Stimulated activated CD4-positive, alpha-beta T cell treated with anti-CD3 and anti-CD28 coated beads, TNF-alpha, amount 100 ng/mL, for 24 hours (primary cell): ENCODE data around the gene CCN2.

Experiments
- DNase-seq, 3 experiments: peaks; one replicate each; pipeline ENCODE4 v3.0.0-alpha.2; 2020; ENCODE audit warnings: low read depth in 3 of 3

Gene CCN2

DNA sequence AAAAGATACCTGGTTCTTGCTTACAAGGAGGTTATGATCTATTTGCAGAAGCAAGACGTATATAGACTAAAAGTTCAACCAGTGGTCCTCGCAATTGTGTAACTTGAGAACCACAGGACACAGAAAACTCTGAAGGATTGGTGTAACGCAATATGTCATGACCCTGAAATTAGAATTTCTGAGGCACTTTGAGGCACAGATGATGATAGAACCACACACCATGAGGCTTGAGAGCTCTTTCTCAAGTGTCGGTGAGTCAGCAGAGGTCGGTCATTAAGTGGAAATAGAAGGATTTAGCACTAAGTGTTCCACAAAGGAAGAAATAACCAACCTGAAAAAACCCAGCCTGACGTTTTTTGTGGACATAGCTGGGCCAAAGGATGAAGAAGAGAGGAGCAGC lies 15.3 kb upstream of the CCN2 start:
- no peak for DNase-seq

DNA sequence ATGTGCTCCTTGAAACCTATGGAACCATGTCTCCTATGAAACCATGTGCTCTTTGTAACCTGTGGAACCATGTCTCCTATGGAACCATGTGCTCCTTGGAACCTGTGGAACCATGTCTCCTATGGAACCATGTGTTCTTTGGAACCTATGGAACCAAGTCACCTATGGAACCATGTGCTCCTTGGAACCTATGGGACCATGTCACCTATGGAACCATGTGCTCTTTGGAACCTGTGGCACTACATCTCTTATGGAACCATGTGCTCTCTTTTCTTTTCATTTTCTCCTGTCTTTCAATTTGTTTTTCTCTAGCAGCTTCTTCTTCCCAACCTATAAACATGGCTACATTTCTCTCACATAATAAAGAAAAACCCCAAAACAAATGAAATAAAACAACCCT lies 11.9 kb upstream of the CCN2 start:
- no peak for DNase-seq

GRCh38 chr6:131960371-131961133 lies 9.4 kb upstream of the CCN2 start:
- DNase-seq, result no peak

DNA sequence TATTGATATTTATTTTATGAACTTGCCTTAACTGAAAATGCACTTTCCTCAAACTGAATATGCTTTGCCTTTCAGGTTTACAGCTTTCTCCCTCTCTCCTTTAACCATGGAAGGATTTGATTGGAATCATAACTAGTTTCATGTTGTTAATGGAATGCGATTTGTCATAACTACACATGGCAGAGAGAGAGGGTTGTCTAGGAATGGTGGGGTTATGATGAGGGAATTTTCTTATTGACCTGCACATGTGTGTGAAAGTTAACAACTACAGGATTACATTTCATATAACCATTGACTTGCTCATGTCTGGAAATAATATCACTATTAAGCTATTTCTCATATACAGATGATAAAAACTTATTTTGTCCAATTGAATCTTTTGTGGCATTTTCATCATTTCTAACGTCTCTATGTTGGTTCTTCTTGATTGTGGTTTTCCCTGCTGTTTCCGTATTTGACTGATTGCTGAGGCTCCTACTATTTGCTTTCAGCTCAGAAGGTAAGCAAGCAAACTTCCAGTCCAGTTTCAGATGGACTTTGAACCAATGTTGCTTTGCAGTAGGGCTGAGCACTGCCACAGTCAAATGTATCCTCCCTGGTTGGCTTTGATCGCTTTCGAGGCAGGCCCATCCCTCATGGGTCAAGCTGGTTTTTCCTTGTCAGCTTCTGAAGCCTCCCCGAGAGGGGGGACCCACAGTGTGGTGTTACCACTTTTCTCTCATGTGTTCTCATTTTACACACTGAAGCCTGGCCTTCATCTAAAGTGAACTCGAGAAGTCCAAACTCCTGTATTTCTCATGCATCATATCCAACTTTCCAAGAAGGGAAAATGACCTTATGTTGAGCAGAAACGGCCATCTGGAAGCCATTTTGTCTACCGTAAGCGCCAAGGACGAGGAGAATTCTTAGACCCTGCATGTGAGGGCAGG lies 7.6 kb upstream of the CCN2 start:
- no peak for DNase-seq

DNA sequence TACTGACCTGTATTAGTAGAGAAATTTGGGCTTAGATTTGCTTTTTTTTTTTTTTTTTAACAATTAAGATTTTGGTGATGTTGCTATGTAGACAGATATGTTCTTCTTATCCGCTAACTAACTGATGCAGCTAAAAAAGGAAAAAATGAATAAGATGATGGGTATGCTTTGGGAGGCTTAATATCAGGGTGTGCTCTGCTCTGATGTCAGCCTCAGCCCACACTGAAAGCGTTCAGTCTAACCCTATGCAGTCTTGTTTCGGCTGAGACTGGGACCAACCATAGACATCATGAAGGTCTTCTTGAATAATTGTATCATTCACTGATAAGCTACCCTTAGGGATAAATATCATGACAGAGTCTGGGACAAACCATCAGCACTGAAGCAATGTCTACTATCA lies 6.9 kb upstream of the CCN2 start:
- DNase-seq, result no peak

GRCh38 chr6:131955876-131956275 lies 4.7 kb upstream of the CCN2 start:
- no peak for DNase-seq

DNA sequence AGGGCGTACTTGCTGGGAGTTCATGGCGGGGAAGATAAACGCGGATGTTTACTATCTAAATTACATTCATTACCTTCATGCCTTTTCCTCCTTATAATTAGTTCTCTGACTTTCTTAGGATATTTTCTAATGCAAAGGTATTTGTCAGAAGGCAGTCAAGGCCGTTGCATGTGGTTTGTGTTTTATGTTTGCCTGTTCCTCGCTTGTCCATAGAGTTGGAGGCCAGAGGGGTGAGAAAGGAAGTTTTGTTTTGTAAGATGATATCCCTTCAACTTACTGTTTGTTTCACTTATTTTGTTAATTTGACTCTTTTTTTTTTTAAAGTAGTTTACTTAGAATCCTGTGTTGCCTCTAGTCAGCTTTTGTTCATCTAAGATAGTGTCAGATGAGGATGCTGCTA lies 4.0 kb upstream of the CCN2 start:
- no peak for DNase-seq

GRCh38 chr6:131954775-131955107 lies 3.6 kb upstream of the CCN2 start:
- no peak for DNase-seq

GRCh38 chr6:131954059-131954774 lies 3.0 kb upstream of the CCN2 start:
- DNase-seq, result no peak

GRCh38 chr6:131952886-131953509 lies 1.8 kb upstream of the CCN2 start:
- DNase-seq, result no peak

DNA sequence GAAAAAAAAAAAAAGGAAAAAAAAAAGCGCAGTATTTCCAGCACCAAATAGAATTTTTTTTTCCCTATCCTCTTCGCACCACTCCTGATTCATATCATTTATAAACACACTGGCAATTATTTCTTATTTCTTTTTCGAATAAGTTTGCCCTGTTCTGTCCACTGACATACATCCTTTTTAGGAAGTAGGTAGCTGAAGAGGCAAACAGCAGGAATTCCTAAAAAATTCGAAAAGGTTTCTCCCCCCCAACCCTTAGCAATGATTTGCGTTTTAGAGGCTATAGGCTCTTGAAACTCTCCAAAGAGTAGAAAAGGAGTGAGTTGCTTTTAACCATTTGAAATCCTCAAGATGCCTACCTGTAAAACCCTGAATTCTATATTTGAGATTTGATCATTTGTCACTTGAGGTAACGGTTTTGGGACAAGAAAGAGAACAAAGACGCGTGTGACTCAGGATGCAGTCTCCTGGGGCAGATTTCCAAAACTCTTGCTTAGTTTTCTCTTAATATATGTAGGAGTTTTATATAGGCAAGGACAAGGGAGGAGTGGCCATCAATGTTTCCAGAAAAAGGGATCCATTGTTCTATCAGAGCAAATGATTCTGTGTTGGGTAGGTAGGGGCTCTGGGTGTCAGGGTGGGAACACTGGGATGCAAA lies 531 bp upstream of the CCN2 start:
- no peak for DNase-seq

DNA sequence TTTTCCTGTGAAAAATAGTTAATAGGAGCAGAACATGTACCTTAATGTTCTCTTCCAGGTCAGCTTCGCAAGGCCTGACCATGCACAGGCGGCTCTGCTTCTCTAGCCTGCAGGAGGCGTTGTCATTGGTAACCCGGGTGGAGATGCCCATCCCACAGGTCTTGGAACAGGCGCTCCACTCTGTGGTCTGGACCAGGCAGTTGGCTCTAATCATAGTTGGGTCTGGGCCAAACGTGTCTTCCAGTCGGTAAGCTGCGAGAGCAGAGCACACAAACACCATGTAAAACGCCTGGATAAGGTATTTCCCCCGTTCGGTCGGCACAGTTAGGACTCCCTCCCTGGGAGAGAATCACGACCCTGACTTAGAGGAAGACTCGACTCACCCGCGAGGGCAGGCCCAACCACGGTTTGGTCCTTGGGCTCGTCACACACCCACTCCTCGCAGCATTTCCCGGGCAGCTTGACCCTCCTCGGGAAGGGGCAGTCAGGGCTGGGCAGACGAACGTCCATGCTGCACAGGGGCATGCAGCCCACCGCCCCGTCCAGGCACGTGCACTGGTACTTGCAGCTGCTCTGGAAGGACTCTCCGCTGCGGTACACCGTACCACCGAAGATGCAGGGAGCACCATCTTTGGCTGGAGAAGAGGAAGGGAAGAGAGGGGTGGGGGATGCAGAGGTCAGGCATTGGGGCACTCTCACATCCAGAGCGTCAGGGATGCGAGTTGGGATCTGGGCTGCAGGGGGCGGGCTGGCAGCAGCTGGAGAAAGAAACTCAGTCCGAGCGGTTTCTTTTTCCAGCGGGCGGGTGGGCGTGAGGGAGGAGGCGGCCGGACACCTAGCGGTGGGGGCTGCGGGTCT lies 1.0 kb downstream of the CCN2 start:
- no peak for DNase-seq

DNA sequence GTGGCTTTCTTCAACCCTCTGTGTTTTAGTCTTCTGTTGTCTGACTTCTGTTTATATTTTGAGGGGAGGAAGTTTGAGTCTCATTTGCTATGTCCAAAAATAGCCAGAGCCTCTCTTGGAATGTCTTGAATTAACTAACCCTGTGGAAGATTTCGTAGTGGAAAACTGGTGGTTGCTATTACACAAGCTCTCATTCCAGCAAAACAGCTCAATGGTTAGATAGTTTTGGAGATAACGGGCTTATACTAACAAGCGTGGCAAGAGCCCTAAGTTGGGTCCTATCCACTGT lies 1.6 kb downstream of the CCN2 start:
- no peak for DNase-seq

DNA sequence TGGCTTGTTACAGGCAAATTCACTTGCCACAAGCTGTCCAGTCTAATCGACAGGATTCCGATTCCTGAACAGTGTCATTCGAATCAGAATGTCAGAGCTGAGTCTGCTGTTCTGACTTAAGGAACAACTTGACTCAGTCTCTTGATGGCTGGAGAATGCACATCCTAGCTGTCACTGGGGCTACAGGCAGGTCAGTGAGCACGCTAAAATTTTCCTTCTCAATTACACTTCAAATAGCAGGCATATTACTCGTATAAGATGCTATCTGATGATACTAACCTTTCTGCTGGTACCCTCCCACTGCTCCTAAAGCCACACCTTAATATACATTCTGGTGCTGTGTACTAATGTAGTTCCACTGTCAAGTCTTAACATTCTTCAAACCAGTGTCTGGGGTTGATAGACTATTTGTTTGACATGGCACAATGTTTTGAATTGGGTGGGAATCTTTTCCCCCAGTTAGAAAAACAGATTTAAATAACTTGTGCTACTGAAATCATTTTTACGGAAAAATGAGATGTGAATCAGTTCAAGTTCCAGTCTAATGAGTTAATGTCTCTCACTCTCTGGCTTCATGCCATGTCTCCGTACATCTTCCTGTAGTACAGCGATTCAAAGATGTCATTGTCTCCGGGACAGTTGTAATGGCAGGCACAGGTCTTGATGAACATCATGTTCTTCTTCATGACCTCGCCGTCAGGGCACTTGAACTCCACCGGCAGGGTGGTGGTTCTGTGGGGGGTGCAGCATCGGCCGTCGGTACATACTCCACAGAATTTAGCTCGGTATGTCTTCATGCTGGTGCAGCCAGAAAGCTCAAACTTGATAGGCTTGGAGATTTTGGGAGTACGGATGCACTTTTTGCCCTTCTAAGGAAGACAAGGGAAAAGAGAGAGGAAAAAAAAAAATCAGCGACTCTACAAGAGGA lies 2.2 kb downstream of the CCN2 start:
- no peak for DNase-seq

DNA sequence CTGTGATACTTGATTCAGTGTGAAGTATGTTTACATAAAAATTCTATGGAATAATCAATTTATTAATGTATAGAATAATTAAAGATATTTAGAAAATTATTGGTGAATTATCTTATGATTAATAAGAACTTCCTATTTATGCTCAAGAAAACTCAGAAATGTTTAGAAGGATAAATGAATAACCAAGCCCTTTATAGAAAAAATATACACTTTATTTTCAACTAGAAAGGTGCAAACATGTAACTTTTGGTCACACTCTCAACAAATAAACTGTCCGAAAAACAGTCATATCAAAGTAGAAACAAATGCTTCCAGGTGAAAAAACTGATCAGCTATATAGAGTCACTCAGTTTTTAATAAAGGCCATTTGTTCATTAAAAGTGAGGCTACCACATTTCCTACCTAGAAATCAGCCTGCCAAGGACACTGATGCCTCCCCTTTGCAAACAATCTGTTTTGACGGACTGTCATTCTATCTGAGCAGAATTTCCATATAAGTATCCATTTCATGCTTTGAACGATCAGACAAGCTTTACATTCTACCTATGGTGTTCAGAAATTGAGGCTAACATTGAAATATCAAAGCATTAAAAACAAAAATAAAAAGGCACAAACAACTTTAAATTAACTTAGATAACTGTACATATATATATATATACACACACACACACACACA lies 3.0 kb downstream of the CCN2 start:
- DNase-seq, result no peak

GRCh38 chr6:131946992-131947955 lies 3.9 kb downstream of the CCN2 start:
- no peak for DNase-seq

DNA sequence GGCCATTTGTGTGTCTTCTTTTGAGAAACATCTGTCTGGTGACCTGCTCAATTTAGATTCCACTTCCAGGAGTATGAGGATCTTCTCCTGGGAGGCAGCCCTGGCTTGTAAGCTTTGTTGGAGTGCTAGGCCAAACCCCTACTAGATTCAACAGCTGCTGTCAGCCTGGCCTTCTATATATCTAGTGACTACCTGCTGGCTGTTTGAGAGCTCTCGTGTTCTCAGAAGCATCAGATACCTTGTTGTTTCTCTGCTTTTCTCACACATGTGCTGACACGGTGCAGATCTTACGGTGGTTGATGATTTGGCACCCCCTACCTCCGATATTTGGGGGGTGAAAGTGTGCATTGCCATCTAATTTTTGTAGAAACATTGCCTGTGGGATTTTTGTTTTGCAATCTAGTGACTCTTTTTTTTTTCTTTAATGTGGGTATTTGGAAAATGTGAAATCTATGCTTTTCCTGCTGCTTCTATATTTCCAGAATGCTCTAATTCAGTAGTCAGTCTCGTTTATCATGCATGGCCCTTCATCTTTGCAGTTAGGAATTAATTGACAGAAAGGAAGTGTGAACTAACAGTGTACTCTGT lies 4.7 kb downstream of the CCN2 start:
- DNase-seq, result no peak

GRCh38 chr6:131945971-131946370 lies 5.2 kb downstream of the CCN2 start:
- DNase-seq, result no peak
